Measurements from ENCODE around the gene KIF4B. TPM values are rescaled to one million over a fixed set of nuclear protein-coding genes. Genes with fewer than 3 reads are reported as not detected.
"Not testable (repeated sequence)": the region's sequence is repeated elsewhere in the genome, so short reads cannot be mapped to it uniquely, and the experiment has no call there.

Gene KIF4B
- polyA plus RNA-seq, 4 donors = 0.17 to 0.28 (median 0.22) TPM

DNA sequence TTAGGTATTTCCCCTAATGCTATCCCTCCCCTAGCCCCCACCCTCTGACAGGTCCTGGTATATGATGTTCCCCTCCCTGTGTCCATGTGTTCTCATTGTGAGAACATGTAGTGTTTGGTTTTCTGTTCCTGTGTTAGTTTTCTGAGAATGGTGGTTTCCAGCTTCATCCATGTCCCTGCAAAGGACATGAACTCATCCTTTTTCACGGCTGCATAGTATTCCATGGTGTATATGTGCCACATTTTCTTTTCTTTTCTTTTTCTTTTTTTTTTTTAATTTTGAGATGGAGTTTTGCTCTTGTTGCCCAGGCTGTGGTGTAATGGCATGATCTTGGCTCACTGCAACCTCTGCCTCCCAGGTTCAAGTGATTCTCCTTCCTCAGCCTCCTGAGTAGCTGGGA, 7.3 kb upstream of the KIF4B start:
- not testable (repeated sequence) for DNase-seq (ENCODE audit: low read depth in 4 of 4, low spot score in 3 of 4)

GRCh38 chr5:155008669-155009068, 4.9 kb upstream of the KIF4B start:
- DNase-seq (ENCODE audit: low read depth in 4 of 4, low spot score in 3 of 4) = no peak

- no peak for DNase-seq (ENCODE audit: low read depth in 4 of 4, low spot score in 3 of 4)
Observed at GRCh38 chr5:155010881-155011280, 2.7 kb upstream of the KIF4B start.

DNA sequence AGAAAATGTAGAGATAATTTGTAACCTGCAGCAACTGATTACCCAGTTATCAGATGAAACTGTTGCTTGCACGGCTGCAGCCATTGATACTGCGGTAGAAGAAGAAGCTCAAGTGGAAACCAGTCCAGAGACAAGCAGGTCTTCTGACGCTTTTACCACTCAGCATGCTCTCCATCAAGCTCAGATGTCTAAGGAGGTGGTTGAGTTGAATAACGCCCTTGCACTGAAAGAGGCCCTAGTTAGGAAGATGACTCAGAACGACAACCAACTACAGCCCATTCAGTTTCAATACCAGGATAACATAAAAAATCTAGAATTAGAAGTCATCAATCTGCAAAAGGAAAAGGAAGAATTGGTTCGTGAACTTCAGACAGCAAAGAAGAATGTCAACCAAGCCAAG, 1.7 kb downstream of the KIF4B start:
- DNase-seq (ENCODE audit: low read depth in 4 of 4, low spot score in 3 of 4) = no peak

DNA sequence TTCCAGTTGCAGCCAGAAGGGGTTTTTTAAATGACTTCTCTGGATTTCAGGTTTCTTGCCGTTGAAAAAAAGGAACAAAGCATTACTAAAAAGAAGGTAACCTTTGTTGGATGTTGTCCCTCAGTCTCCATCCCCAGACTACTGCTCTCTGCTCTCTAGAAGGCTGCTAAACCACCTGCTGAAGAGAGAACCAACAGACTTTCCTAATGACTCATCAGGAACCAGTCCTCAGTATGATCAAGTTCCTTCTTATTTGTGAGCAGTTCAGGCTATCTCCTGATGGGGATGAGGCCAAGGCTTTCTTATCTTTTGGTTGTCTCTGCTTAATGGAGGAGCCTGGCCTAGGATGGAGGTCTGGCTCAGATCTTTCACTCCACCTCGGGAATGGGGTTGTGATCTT, 4.1 kb downstream of the KIF4B start:
- DNase-seq (ENCODE audit: low read depth in 4 of 4, low spot score in 3 of 4) = no peak

GRCh38 chr5:155019601-155020226, 6.2 kb downstream of the KIF4B start:
- no peak for DNase-seq (ENCODE audit: low read depth in 4 of 4, low spot score in 3 of 4)

DNA sequence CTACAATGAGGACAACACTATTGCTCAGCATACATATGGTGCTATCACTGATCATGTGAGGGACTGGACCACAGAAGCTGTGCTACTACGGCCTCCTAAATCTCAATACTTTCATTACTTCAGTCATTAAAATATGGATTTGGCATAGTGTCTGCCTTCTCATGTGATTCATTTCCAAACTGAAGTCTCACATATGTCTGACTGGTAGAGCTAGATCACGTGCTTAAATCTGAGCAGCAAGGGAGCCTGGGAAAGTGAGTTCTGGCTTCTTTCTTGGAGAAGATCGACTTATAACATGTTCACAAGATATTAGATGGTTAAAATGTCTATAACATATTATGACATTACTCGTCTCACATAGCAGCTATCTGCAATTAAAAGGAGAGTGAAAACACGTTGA, 8.3 kb downstream of the KIF4B start:
- no peak for DNase-seq (ENCODE audit: low read depth in 4 of 4, low spot score in 3 of 4)

- DNase-seq (ENCODE audit: low read depth in 4 of 4, low spot score in 3 of 4) = no peak
Observed at GRCh38 chr5:155023320-155023719, 9.8 kb downstream of the KIF4B start.

- DNase-seq (ENCODE audit: low read depth in 4 of 4, low spot score in 3 of 4) = no peak
Observed at GRCh38 chr5:155024015-155024414, 10.5 kb downstream of the KIF4B start.

DNA sequence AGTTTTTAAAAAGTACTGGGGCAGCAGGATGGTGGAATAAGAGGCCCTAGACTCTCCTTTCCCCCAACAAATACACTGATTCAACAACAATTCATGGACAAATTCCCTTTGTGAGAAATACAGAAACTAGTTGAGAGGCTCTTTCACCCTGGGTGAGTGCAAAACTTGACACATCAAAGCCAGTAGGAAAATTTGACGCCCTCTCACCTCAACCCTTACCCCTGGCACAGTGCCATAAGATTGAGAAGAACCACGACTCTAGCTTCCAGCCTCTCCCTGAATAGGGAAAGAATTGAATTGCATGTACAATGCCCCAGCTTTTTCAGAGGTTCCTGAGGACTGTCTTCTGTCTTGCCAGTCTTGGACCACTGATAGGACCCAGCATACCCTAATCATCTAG, 12.3 kb downstream of the KIF4B start:
- no peak for DNase-seq (ENCODE audit: low read depth in 4 of 4, low spot score in 3 of 4)

GRCh38 chr5:155027993-155028629, 14.6 kb downstream of the KIF4B start:
- DNase-seq (ENCODE audit: low read depth in 4 of 4, low spot score in 3 of 4) = no peak

- DNase-seq (ENCODE audit: low read depth in 4 of 4, low spot score in 3 of 4) = no peak
Observed at GRCh38 chr5:155029240-155029639, 15.7 kb downstream of the KIF4B start.

DNA sequence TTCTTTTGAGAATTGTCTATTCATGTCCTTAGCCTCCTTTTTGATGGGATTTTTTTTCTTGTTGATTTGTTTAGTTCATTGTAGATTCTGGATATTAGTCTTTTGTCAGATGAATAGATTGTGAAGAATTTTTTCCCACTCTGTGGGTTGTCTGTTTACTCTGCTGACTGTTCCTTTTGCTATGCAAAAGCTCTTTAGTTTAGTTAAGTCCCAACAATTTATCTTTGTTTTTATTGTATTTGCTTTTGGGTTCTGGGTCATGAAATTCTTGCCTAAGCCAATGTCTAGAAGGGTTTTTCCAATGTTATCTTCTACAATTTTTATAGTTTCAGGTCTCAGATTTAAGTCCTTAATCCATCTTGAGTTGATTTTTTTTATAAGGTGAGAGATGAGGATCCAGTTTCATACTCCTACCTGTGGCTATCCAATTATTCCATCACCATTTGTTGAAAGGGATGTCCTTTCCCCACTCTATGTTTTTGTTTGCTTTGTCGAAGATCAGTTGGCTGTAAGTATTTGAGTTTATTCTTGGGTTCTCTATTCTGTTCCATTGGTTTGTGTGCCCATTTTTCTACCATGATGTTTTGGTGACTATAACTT, 20.7 kb downstream of the KIF4B start:
- DNase-seq (ENCODE audit: low read depth in 4 of 4, low spot score in 3 of 4) = not testable (repeated sequence)

DNA sequence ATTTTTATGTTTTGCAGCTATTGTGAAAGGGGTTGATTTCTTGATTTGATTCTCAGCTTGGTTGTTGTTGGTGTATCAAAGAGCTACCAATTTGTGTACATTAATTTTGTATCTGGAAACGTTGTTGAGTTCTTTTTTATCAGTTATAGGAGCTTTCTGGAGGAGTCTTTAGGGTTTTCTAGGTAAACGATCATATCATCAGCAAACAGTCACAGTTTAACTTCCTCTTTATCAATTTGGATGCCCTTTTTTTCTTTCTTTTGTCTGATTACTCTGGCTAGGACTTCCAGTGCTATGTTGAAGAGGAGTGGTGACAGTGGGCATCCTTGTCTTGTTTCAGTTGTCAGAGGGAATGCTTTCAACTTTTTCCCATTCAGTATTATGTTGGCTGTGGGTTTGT, 21.5 kb downstream of the KIF4B start:
- DNase-seq (ENCODE audit: low read depth in 4 of 4, low spot score in 3 of 4) = not testable (repeated sequence)

- DNase-seq (ENCODE audit: low read depth in 4 of 4, low spot score in 3 of 4) = no peak
Observed at GRCh38 chr5:155040984-155041653, 27.6 kb downstream of the KIF4B start.

DNA sequence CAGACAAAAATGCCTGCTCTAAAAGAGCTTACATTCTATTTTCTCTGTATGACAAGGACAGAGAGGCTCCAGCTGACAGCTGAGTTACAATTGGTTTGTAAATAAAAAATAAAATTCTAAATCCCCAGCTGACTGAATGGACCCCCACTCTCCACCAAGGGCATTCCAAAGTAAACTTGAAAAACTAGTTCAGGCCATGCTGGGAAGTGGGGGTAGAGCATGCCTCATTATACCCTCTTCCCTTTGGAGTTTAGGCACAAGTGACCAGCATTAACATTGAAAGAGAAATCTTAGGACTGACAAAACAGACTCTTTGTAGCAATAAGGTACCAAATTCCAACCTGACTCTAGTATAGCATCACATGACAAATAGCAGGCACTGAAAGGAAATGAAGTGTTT, 31.0 kb downstream of the KIF4B start:
- DNase-seq (ENCODE audit: low read depth in 4 of 4, low spot score in 3 of 4) = no peak

DNA sequence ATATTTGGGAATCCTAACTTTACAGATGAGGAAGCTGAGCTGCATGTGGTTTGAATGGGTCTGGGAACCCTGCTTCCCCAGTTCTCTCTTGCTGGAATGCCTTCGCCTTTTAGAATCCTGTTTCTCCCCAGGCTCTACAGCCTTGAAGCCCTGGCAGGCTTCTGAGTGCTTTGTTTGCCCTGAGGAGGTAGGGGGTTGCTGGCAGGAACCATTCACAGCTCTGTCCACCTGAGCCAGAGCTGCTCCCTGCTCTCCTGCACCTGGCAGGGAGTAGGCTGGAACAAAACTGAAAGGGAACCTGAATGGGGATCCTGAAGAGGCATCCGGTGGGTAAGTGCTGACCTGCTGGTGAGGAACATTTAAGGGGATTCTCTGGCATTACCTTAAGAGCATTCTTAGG, 33.0 kb downstream of the KIF4B start:
- no peak for DNase-seq (ENCODE audit: low read depth in 4 of 4, low spot score in 3 of 4)

- DNase-seq (ENCODE audit: low read depth in 4 of 4, low spot score in 3 of 4) = no peak
Observed at GRCh38 chr5:155047818-155048217, 34.3 kb downstream of the KIF4B start.

- DNase-seq (ENCODE audit: low read depth in 4 of 4, low spot score in 3 of 4) = no peak
Observed at GRCh38 chr5:155049569-155050383, 36.2 kb downstream of the KIF4B start.

DNA sequence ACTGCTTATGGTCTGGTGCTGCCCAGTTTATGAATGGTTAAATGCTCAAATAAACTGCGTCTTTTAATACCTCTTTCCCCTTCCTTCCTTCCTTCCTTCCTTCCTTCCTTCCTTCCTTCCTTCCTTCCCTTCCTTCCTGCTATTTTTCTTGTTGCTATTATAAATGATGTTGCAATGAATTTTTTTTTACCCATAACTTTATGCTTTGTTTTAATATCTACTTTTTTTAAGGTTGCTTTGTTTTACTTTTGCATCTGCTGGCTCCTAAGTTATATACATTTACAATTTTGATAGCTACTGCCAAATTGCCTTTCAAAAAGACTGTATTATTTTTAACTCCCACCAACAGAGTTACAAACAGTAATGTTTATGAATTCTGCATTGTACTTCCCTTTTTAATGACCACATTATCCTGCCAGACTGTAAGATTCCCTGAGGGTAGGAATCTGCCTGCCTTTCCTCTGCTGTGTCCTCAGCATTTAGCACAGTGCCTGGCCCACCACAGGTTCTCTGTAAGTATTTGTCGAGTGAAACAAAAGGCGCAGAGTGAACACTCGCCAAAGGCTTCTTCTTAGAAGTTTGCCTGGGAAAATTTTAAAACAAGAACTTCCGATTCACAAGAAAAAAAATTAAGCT, 36.9 kb downstream of the KIF4B start:
- no peak for DNase-seq (ENCODE audit: low read depth in 4 of 4, low spot score in 3 of 4)

Data from right renal pelvis (tissue), 4 donors.